SK-MEL-5 (cell line): Measurements from ENCODE around the gene CGA. TPM values are rescaled to one million over a fixed set of nuclear protein-coding genes. Genes with fewer than 3 reads are reported as not detected.
A peak's percentile ranks its signal among the peaks of the same experiment; 100 is the strongest.

ENCODE experiments used
- DNase-seq: peaks from one replicate; pipeline ENCODE4 v3.0.0-alpha.2; 2016; ENCODE audit warnings: low read depth, low spot score
- in situ Hi-C: cut with HindIII; loops from 2 replicates; pipeline ENCODE4 v1.10.0; 2016; ENCODE audit warnings: low sequenced_read_pairs, high pct_unique_total_duplicates, low pct_unique_long_range_greater_than_20kb
- total RNA-seq: library from RNA; depleted of rRNA; stranded (reverse); fragments of >200 nt; shearing (Covaris generic); gene quantifications from 2 replicates; pipeline ENCODE4 v1.2.3, GENCODE V29; 2014

CGA gene
- total RNA-seq, 1 experiment from 2014 or later = 0.55 TPM

DNA sequence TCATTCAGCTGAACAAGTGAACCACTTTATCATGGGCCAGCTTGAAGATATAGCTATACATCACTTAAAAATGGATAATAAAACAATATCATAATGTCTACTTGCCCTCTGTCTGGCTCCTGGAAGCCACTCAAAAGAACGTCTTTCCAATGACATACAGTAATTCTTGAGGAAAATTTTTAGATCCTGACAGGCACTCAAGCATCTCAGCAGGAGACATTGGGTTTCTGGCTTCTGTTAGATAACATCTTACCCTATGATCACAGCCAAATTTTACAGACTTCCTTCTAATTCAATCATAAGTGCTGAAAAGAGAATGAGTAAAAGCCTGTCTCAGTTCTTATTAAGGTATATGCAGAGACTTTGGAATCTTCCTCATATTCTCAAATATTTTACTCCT lies 330 bp downstream of the CGA start:
- in situ Hi-C loops = no loop called here
- no peak for DNase-seq

DNA sequence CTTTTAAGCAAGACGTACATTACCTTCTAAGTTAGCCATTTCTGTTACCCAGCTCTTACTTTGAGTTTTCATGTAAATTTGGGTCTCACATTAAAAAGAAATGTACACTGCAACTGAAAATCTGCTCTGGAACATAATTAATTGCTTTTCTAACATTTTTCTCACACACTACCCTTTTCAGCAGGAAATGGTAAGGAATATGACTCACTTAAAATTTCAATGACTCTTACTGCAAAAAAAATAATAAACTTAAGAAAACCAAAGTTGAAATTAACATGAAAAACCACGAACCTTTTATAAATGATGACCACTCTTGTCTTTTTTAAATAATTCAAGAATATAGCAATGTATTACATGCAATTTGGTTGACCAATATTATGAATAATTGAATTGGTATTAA lies 1.3 kb downstream of the CGA start:
- DNase-seq = no peak
- in situ Hi-C loops = no loop called here

DNA sequence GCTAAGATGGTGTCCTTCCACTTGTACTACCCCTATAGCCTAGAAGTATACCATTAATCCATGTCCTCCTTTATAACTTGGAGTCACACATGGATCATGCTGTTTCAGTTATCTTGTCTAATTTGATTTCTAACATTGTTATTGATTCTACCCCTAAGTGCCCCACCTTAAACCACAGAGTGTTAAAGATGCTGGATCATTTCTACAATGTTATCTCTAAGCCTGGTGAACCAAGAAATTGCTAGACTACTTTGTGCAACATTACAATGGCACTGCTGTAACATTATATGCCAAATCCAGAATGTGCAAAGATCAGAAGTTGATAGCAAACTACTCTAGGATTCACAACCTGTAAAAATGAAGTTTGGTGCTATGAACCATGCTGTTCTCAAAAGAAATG lies 1.7 kb downstream of the CGA start:
- DNase-seq = no peak
- in situ Hi-C loops = no loop called here

DNA sequence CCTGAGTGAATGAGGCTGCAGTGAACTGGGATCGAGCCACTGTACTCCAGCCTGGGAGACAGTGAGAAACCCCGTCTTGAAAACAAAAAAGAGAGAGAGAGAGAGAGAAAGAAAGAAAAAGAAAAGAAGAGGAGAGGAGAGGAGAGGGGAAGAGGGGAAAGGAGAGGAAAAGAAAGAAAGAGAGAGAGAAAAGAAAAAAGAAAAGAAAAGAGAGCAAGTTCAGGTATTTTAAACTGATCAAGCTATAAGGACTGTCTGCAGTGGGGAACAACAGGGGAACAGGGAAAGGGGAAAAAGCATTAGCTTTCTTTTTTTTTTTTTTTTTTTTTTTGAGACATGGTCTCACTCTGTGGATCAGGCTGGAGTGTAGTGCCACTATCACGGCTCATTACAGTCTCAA lies 2.5 kb downstream of the CGA start:
- in situ Hi-C loops = no loop called here
- no peak for DNase-seq

DNA sequence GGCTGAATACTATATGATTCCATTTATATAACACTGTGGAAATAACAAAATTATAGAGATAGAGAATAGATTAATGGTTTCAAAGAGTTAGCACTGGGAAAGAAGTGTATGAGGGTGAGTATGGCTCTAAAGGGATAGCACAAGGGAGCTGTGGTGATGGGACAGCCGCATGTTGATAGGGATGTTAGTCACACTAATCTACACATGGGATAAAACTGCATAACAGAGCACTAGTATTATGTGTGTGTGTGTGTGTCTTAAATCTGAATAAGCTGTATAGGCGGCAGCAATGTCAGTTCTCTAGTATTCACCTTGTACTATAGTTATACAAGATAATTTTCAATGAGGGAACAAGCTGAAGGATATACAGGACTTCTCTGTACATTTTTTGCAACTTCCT lies 5.8 kb downstream of the CGA start:
- in situ Hi-C loops = no loop called here
- DNase-seq = no peak

DNA sequence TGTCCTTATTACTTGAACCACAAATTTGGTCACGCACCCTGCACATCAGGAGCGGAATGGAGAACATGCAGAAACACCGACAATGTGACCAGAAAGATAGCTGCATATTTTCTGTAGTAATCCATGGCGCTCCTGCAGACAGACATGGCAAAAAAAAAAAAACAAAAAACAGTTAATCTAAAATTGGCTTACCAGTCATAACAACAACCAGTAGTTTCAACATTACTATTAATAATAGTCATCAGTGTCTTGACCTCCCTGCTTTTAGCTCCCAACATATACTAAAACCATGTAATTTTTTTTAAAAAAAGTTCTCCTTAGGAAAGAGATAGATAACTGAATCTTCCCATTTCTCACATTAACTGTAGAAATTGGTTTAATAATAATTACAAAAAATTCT lies 6.8 kb downstream of the CGA start:
- in situ Hi-C loops = no loop called here
- no peak for DNase-seq

DNA sequence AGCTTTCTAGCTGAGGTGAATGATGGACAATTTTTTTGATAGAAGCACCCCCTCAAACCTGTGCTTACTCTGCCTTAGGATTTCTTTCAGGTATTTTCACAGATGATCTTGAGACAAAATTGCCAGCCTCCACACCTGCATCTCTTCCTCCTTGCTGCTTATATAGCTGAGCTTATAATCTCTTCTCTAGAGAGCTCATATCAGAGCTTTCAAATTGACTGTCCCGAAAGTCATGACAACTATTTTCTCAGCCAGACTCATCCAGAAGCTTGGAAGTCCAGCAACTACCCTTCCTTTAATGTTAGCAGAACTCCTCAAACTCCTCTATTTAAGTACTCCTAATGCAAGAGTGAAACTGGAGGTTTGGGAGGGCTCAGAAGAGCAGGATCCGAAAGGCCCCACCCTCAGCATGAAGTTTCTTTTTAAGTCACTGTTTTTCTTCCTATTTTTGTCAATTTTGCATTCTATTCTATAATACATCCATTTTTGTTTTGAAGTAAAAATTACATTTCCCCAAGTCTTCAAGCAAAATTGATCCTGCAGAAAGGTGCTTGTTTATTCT lies 12.7 kb downstream of the CGA start:
- in situ Hi-C loops = no loop called here
- no peak for DNase-seq

DNA sequence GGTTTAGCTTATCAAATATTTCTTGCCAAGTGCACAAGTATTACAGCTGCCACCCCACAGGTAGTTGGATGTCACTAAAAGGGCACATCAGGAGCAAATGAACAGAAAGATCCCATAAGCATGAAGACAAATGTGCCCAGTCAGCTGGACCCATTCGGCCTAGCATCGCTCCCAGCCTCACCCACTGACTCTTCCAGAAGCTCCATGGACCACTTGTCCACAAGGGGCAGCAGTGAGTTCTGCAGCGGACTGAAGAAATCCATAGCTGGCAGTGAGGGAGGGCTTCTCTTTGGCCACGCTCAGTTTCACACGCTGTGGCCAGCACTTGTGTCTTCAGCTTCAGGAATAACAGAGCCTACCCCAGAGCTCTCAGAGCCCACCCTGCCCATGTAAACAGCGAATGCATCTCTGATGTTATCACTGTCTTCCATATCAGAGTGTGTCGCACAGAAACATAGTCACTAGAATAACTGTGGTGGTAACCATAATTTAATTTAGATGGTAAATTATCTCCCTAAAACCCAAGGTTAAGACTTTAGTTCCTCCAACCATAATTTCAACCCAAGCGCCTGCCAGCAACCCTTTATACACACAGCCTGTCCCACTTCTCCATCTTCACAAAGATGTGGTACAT lies 15.8 kb downstream of the CGA start:
- DNase-seq = peak; percentile 90
- in situ Hi-C loops = no loop called here

DNA sequence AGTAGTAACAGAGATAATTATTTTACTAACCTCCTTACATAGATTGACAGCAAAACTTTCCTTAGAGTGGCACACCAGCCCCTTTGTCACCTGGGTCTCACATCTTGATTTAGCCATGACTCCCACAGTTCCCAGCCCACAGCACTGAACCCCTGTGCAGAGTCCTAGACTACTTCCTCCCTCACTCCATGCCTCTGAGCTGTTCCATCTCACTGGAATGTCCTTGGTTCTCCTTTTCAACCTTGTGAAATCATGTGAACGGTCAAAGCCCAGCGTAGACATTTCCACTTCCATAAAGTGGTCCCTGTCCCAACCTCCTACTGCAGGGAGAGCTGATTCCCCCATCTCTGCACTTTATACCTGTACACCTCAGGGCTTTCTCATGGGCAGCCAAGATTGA lies 19.7 kb downstream of the CGA start:
- DNase-seq = no peak
- in situ Hi-C loops = no loop called here

DNA sequence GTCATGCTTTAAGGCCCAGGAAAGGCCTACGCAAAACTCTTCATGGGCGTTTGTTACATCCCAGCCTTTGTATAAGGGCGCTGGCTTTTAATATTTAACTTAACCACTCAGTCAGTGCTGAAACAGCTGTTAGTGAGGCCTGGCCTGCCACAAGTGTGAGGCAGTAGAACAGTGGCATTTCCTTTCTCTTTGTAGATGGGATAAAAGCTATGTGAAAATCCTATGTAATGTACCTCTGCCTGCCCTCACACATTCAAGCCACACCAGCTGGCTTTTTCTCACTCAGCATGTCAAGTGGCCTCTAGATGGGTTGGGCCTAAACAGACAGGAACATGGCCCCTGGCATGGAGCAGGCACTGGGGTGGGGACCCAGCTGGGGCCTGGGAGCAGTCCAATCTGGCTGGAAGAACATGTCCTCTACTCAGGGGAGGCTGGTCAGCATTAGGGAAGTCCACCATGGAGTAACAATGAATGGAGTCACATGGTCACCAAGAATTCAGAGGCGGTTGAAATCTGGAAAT lies 20.7 kb downstream of the CGA start:
- in situ Hi-C loops = no loop called here
- DNase-seq = no peak

DNA sequence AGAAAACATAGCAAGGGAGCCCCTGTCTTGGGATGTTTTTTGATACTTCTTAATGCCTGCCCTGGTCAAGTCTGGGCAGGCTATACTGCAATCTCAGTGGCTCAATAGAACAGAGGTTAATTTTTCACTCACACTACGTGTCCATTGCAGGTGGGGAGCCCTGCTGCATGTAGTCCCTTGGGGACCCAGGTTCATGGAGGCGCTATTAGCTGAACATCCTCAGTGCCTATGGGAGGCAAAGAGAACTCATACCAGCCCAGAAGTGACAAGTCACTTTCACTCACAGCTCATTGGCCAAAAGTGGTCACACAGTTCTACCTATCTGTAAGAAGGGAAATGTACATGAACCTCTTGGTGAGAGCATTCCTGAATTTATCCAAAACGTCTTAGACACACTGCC lies 23.2 kb downstream of the CGA start:
- in situ Hi-C loops = no loop called here
- DNase-seq = no peak

DNA sequence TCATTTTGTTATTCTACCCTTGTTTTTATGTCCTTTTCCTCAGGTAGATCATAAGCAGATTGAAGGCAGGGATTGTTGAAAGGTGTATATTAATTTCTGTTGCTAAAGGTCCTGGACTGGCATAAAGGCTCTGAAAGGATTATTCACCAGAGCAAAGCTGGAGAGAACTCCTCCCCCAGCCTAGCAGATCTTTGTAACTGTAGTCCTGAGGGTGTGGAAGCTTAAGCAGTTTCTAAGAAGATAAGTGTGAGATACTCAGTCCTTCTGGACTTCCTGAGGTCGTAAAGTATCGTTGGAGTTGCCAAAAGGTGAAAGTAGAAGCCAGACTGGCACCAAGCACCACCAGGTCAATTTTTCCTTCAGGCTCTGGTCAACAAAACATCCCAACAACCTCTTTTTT lies 24.2 kb downstream of the CGA start:
- in situ Hi-C loops = no loop called here
- no peak for DNase-seq

DNA sequence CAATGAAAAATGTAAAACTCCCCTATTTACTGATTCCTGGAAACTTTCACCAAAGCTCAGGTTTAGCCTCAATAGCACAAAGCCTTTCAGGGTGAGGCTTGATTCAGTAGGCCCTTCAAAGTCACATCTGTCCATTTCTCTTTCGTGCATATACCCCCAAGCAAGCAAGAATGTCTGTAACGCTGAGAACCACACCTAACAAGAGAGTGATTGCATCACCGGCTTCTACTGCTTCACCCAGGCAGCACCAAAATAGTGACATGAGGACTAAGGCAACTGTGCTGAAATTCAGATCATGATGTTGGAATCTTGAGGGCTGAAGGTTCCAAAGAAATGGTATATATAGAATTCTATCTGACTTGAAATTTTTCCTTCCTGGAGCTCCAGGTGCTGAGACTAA lies 26.1 kb downstream of the CGA start:
- no peak for DNase-seq
- in situ Hi-C loops = no loop called here

DNA sequence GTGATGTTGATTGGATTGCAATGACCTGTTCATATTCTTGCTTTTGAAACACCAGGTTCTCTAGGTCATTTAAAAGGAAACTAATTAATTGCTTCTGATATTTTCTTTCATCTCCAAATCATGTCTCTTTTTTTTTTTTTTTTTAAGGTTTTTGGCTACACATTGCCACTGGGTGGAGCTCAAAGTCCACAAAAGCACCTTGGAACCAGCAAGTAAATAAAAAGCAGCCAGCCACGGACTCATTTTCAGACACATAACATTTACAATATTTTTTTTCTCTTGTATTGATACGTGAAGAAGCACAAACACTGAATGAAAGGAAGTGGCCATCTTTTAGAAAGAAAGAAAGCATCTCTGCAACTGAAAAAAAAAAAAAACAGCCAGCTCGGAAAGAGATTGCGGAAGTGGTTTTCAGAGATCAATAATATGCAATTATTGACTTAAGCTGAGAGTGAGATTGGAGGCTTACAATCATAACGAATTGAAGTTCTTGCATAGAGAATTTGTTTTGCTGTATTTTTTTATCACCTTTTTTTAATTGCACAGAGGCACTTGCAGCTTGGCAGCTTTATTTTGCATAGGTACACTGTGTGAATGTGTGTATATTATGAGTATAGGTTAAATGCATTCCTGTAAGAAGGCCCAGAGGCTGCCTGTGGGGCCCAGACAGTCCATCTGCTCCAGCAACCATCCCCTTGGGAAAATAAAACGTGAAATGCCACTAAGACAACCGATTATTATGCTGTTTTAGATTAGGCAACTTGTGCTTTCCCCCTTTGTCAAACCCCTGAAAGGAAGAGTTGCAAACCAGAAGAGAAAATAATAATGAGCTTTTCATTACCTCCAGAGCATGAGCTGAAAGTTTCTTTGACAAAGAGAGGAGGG lies 28.2 kb downstream of the CGA start:
- in situ Hi-C loops = no loop called here
- DNase-seq = peak; percentile 68

DNA sequence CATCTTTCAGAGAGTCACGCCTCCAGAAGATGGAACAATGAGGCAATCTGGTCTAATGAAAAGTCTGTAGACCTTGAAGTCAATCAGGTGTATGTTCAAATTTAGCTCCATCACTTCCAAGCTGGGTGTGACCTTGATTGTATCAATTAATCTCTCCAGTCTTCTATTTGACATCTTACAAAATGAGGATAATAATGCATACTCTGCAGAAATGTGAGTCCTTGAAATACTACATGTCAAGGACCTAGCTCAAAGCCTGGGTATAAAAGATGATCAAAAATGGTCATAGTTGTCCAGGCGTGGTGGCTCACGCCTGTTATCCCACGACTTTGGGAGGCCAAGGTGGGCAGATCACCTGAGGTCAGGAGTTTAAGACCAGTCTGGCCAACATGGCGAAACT lies 29.8 kb downstream of the CGA start:
- no peak for DNase-seq
- in situ Hi-C loops = no loop called here

DNA sequence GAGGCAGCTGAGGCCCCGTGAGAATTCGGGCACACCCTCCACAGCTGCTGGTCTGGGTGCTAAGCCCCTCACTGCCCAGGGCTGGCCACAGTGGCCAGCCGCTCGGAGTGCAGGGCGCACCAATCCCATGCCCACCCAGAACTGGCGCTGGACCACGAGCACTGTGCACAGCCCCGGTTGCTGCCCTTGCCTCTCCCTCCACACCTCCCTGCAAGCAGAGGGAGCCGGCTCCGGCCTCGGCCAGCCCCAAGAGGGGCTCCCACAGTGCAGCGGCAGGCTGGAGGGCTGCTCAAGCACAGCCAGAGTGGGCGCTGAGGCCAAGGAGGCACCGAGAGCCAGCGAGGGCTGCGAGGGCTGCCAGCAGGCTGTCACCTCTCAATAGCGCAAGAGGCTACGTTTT lies 35.0 kb downstream of the CGA start:
- in situ Hi-C loops = no loop called here

DNA sequence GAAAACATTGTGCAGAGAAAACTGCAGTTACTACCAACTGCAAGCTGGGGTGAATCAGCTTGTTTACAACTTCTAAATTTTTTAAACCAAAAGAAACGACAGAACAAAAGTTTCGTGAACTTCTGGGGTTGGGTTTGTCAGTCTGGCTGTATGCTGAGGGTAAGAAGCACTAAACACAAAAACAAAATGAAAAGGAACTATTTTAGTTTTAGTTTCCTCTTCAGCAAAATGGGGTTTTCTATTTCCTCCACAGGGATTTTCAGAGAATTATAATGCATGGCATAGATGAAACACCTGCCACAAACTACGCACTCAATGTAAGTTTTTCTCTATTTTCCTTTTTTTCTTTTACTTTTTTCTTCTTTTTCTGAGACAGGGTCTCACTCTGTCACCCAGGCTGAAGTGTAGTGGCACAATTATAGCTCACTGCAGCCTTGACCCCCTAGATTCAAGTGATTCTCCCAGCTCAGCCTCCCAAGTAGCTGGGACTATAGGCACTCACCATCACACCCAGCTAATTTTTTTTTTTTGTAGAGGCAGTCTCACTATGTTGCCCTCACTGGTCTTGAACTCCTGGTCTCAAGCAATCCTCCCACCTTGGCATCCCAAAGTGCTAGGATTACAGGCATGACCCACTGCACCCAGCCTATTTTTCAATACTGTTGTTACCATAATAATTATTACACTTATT lies 40.6 kb downstream of the CGA start:
- in situ Hi-C loops = no loop called here
- no peak for DNase-seq

More for the DNA sequence above, 35.0 kb downstream of the CGA start:
- no peak for DNase-seq

DNA sequence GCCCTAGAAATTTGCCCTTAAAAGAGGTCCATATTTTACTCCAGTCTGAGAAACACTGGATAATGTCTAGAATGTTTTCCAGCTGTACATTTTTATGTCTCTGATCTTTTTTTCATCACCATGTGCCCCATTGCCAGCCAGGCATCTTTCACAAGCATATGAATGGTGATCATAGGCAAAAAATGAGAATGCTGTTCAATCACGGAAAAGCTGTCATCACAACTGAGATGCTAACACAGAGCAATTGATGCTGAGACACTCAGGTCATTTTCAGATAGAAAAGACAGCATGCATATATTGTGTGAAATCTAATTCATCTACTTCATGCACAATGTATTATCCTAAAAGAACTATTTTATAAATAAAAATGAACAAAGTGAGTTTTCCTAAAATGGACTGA lies 41.6 kb downstream of the CGA start:
- in situ Hi-C loops = no loop called here

More for the DNA sequence above, 41.6 kb downstream of the CGA start:
- DNase-seq = no peak
